Neural progenitor cell (in vitro differentiated cells): ENCODE results near the gene TBC1D2B. TPM values are rescaled to one million over a fixed set of nuclear protein-coding genes. Genes with fewer than 3 reads are reported as not detected.

ENCODE experiments used
- DNase-seq: peaks from one replicate; pipeline ENCODE4 v3.0.0-alpha.2; 2016; ENCODE audit warnings: low spot score
- H2AFZ ChIP-seq: fragments of 200-600 bp; sonication (generic); replicated peaks from 2 replicates; pipeline ENCODE4 v1.6.1; 2016; ENCODE audit warnings: antibody characterized with exemption
- H3F3A ChIP-seq: fragments of 200-600 bp; sonication (generic); 2 replicates; pipeline ENCODE4 v1.6.1; 2016; ENCODE audit warnings: antibody characterized with exemption, low read depth
- H3K27ac ChIP-seq: fragments of 200-600 bp; sonication (generic); 2 replicates; pipeline ENCODE4 v1.5.1; 2016; ENCODE audit warnings: mild to moderate bottlenecking
- H3K27me3 ChIP-seq: fragments of 200-600 bp; sonication (generic); 2 replicates; pipeline ENCODE4 v1.6.1; 2016; ENCODE audit warnings: mild to moderate bottlenecking, moderate library complexity
- H3K36me3 ChIP-seq: fragments of 200-600 bp; sonication (generic); 2 replicates; pipeline ENCODE4 v1.5.1; 2016
- H3K4me1 ChIP-seq: fragments of 200-600 bp; sonication (generic); 2 replicates; pipeline ENCODE4 v1.6.1; 2016; ENCODE audit warnings: mixed run types
- H3K4me2 ChIP-seq: fragments of 200-600 bp; sonication (generic); 2 replicates; pipeline ENCODE4 v1.6.1; 2016
- H3K4me3 ChIP-seq: fragments of 200-600 bp; sonication (generic); 2 replicates; pipeline ENCODE4 v1.5.1; 2016
- H3K79me2 ChIP-seq: fragments of 200-600 bp; sonication (generic); 2 replicates; pipeline ENCODE4 v1.6.1; 2016; ENCODE audit warnings: low read depth
- H3K9ac ChIP-seq: fragments of 200-600 bp; sonication (generic); 2 replicates; pipeline ENCODE4 v1.6.1; 2016
- H3K9me3 ChIP-seq: fragments of 200-600 bp; sonication (generic); 2 replicates; pipeline ENCODE4 v1.5.1; 2016; ENCODE audit warnings: low read depth
- H4K20me1 ChIP-seq: fragments of 200-600 bp; sonication (generic); 2 replicates; pipeline ENCODE4 v1.6.1; 2016; ENCODE audit warnings: low read depth
- H3K27ac Mint-ChIP-seq: 3 replicates; pipeline ENCODE4 v1.8.0; 2021; ENCODE audit warnings: mixed read lengths
- H3K27me3 Mint-ChIP-seq: 2 replicates; pipeline ENCODE4 v1.8.0; 2022; ENCODE audit warnings: low read depth, mild to moderate bottlenecking, inconsistent platforms, moderate library complexity, mixed read lengths; ENCODE audit not compliant: insufficient read depth
- H3K36me3 Mint-ChIP-seq: 3 replicates; pipeline ENCODE4 v1.8.0; 2021; ENCODE audit warnings: mixed read lengths
- H3K4me1 Mint-ChIP-seq: 3 replicates; pipeline ENCODE4 v1.8.0; 2021; ENCODE audit warnings: mixed read lengths
- H3K4me3 Mint-ChIP-seq: 3 replicates; pipeline ENCODE4 v1.8.0; 2021; ENCODE audit warnings: mild to moderate bottlenecking, moderate library complexity, mixed read lengths
- H3K9me3 Mint-ChIP-seq: 3 replicates; pipeline ENCODE4 v1.8.0; 2020; ENCODE audit warnings: mixed read lengths
- CTCF ChIP-seq: fragments of 200-600 bp; sonication (generic); IDR thresholded peaks from 2 replicates; pipeline ENCODE4 v1.5.1; 2017; ENCODE audit warnings: antibody characterized with exemption, mild to moderate bottlenecking
- EZH2 ChIP-seq: fragments of 200-600 bp; sonication (generic); IDR thresholded peaks from 2 replicates; pipeline ENCODE4 v1.6.1; 2017; ENCODE audit warnings: antibody characterized with exemption, mild to moderate bottlenecking, moderate library complexity
- EZH2phosphoT487 ChIP-seq: fragments of 200-600 bp; sonication (generic); IDR thresholded peaks from 2 replicates; pipeline ENCODE4 v1.6.1; 2017; ENCODE audit warnings: antibody characterized with exemption
- total RNA-seq: library from RNA; depleted of rRNA; stranded (reverse); fragments of >200 nt; gene quantifications from 2 replicates; pipeline ENCODE4 v1.2.3, GENCODE V29; 2015; ENCODE audit warnings: low replicate concordance

Gene TBC1D2B
- total RNA-seq, 1 donor from 2014 or later: 11.7 TPM

- no peaks in the 10 kb centered on the region for H3K9me3 Mint-ChIP-seq
- Histone ChIP-seq H3K4me3 (no peak overlapping the region), H3K9ac (no peak overlapping the region), H3K27me3 (no peaks in the 10 kb centered on the region), H3K9me3 (no peaks in the 10 kb centered on the region), H3K79me2 (peaks cover 39% of the 10 kb centered on the region), H3K27ac (no peak overlapping the region), H3K36me3 (no peaks in the 10 kb centered on the region), H3K4me1 (peaks cover 23% of the 10 kb centered on the region), H2AFZ (no peak overlapping the region), H4K20me1 (peaks cover 6% of the 10 kb centered on the region), H3K4me2 (no peak overlapping the region), H3F3A (peaks cover 7% of the 10 kb centered on the region)
- H3K4me3 Mint-ChIP-seq: no peak overlapping the region
- H3K27ac Mint-ChIP-seq: no peak overlapping the region
- DNase-seq: no peak
- no peaks in the 10 kb centered on the region for H3K36me3 Mint-ChIP-seq
- H3K27me3 Mint-ChIP-seq: no peaks in the 10 kb centered on the region
- no peak for TF ChIP-seq CTCF
- no peak for TF ChIP-seq EZH2
- TF ChIP-seq EZH2phosphoT487: no peak
- peaks cover 35% of the 10 kb centered on the region for H3K4me1 Mint-ChIP-seq
Measured at GRCh38 chr15:78070049-78070700, 7.3 kb downstream of the TBC1D2B start.

GRCh38 chr15:78069462-78070029 is 8.0 kb downstream of the TBC1D2B start:
- H3K27me3 Mint-ChIP-seq: no peaks in the 10 kb centered on the region
- H3K4me1 ChIP-seq: peaks cover 23% of the 10 kb centered on the region
- H3K79me2 ChIP-seq: peaks cover 36% of the 10 kb centered on the region
- H3K27me3 ChIP-seq: no peaks in the 10 kb centered on the region
- no peaks in the 10 kb centered on the region for H3K36me3 Mint-ChIP-seq
- no peak overlapping the region for H3K4me3 ChIP-seq
- DNase-seq: no peak
- H3K9me3 Mint-ChIP-seq: no peaks in the 10 kb centered on the region
- no peaks in the 10 kb centered on the region for H3K9me3 ChIP-seq
- no peak overlapping the region for H2AFZ ChIP-seq
- TF ChIP-seq EZH2phosphoT487 (no peak), EZH2 (no peak), CTCF (no peak)
- H3K4me2 ChIP-seq: no peak overlapping the region
- H3K27ac ChIP-seq: no peak overlapping the region
- peaks cover 35% of the 10 kb centered on the region for H3K4me1 Mint-ChIP-seq
- H3K27ac Mint-ChIP-seq: no peak overlapping the region
- H3K9ac ChIP-seq: no peak overlapping the region
- no peaks in the 10 kb centered on the region for H3K36me3 ChIP-seq
- no peak overlapping the region for H3K4me3 Mint-ChIP-seq
- H4K20me1 ChIP-seq: peaks cover 5% of the 10 kb centered on the region
- peaks cover 6% of the 10 kb centered on the region for H3F3A ChIP-seq

DNA sequence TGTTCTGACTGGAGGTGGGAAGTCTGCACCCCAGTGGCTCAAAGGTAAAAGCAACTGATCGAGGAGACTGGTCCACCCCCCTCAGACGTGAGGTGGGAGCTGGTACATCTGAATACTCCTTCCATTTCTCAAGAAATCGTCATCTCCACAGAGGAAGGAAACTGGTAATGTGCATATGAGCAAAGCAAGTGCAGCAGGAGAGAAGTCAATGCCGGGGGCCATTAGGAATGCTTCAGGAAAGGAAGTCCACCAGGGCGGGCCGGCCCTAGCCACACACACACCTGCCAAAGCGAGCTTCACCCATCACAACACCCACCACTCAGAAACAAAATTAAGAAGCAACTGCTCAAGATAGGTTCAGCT is 8.5 kb downstream of the TBC1D2B start:
- H3K27ac Mint-ChIP-seq: peak overlapping the region; percentile 12
- Histone ChIP-seq H3K9ac (no peak overlapping the region), H3K4me2 (peak overlapping the region; percentile 14), H3K4me3 (no peak overlapping the region), H3K27me3 (no peaks in the 10 kb centered on the region), H4K20me1 (peaks cover 5% of the 10 kb centered on the region), H3K4me1 (peaks cover 23% of the 10 kb centered on the region), H3K36me3 (no peaks in the 10 kb centered on the region), H3K79me2 (peaks cover 31% of the 10 kb centered on the region), H3K9me3 (no peaks in the 10 kb centered on the region), H3K27ac (no peak overlapping the region), H3F3A (peaks cover 6% of the 10 kb centered on the region), H2AFZ (no peak overlapping the region)
- H3K9me3 Mint-ChIP-seq: no peaks in the 10 kb centered on the region
- no peak for TF ChIP-seq EZH2phosphoT487
- no peak for TF ChIP-seq EZH2
- no peak for TF ChIP-seq CTCF
- no peaks in the 10 kb centered on the region for H3K27me3 Mint-ChIP-seq
- H3K36me3 Mint-ChIP-seq: no peaks in the 10 kb centered on the region
- no peak for DNase-seq
- H3K4me1 Mint-ChIP-seq: peaks cover 35% of the 10 kb centered on the region
- H3K4me3 Mint-ChIP-seq: no peak overlapping the region
